ENCODE data around the gene BARD1.

GRCh38 chr2:214808981-214809750 is at the start of gene BARD1:
- TF ChIP-seq CTCF (conservative IDR thresholded peaks at IDR 0.05 in 1 of 2, IDR thresholded peaks at IDR 0.05 in 1 of 2; ENCODE audit: low read depth in 1 of 2, low read length in 2 of 2) (no peak), EZH2 (IDR thresholded peaks at IDR 0.05; ENCODE audit: low read length, missing control alignments) (no peak)

Data from fibroblast of lung (primary cell).